ENCODE measurements around the gene KCNJ10.

KCNJ10 gene

DNA sequence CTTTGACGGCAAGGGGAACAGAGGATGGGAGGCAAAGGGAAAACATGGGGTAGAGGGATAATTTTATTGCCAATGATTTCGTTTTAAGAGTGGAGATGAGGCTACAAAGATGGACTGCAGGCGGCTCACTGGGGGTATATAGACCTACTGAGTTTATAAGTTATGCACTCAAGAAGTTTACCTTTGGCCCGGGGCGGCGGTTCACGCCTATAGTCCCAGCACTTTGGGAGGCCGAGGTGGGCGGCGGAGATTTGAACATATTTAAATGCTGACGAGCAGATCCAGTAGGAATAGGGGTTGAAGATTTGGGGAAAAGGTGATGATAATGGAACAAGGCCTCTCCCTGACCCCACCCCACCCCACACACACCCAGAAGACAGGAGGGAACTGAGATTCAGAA lies 107.8 kb downstream of the KCNJ10 start:
- no peak for DNase-seq (ENCODE audit: low spot score)

DNA sequence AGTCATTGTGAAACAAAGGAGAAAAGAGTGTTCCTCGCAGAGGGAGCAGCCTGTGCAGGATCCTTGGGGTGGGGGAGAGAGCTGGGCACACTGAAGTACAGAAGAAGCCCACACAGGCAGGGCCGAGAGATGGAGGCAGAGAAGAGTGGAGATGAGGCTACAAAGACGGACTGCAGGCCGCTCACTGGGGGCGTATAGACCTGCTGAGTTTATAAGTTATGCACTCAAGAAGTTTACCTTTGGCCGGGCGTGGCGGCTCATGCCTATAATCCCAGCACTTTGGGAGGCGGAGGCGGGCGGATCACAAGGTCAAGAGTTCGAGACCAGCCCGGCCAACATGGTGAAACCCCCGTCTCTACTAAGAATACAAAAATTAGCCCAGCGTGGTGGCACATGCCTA lies 108.3 kb downstream of the KCNJ10 start:
- no peak for DNase-seq (ENCODE audit: low spot score)

DNA sequence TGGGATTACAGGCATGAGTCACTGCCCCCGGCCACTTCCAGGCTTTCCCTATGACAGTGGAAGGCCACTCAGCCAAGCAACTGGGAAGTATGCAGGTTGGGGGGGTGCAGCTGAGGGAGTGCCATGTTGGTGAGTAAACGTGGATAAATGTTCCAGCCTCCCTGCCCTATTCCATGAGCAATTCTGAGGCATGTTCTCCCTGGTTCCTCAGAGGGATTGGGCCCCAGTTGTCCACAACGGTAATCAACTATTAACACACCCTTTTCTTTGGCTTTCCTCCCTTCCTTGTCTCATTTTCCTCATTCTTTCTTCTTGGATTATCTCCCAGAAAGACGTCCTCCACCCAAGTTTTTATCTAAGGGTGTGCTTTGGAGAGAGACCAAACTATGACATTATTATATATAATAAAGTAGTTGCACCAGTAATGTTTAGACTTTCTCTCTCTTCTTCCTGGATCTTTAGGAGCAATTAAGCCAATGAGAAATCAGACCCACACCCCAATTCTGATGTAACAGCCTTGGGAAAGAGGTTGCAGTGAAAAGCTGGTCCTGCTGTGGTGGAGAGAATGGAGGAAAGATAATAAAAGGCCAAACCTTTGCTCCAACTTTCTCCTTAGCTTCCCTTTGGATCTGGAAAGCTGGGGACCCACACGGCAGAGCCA lies 109.1 kb downstream of the KCNJ10 start:
- no peak for DNase-seq (ENCODE audit: low spot score)

DNA sequence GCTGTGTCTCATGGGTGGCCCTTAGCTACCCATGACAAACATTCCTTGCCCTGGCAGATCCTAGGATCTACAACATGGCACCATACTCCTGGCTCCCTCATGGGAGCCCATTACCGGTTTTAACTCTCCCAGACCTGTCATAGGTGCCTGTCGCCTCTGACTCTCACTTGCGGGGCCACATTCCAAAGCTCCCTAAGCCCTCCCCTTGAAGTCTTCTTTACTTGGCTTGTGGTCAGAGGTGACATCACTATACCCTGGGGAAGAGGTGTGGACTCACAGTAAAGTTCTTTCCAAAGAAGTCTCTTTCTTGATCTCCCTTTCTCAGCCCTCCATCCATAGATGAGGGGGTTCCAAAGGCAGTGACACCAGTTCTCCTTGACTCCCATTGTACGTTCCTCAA lies 110.5 kb downstream of the KCNJ10 start:
- DNase-seq (ENCODE audit: low spot score): no peak

DNA sequence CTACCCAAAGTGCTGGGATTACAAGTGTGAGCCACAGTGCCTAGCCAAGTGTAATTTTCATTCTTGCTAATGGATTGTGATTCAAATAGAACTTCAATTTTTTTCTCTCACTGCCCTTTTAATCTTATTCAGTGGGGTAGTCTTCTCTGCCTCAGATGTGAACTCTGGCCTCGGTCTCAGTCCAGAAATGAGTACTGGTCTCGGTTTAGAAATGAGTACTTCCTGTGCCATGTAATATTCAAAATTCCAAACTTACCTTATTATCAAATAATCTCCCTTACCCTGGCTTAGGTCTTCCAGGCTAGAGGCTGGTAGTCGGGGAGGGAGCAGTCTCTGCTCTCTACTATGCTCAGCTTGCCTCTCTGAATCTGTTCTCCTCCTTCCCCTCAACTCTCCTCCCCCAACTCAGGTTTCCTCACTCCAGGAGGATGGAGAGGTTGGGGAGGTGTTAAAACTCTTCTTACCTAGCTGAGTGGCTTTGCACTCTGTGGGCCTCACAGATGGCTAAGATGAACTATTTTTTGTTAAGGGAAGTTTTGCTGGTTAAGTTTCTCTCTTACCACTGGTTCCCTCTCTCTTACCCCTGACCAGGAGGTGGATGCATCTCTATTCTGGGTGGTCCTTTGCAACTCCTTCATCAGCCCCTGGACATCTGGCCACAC lies 111.1 kb downstream of the KCNJ10 start:
- no peak for DNase-seq (ENCODE audit: low spot score)

DNA sequence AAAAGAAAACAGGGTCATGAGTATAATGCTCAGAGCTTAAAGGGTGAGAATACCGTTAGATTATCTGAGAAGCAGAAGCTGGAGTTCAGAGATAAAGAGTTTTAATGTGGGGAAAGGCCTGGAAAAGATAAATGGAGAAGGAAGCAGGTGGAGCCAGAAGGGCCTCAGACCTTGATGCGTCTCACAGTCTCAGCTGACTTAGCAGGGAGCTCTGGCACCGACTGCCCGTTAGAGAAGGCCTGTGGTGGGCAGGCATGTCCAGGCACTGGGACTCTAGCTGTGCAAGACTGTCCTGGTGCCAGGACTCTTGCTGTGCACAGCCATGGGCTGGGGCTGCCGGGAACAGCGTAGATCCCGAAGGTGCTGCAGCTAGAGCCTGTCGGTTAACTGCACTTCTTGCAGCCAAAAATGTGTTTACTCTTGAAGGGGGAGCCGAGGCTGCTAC lies 112.1 kb downstream of the KCNJ10 start:
- DNase-seq (ENCODE audit: low spot score): no peak

DNA sequence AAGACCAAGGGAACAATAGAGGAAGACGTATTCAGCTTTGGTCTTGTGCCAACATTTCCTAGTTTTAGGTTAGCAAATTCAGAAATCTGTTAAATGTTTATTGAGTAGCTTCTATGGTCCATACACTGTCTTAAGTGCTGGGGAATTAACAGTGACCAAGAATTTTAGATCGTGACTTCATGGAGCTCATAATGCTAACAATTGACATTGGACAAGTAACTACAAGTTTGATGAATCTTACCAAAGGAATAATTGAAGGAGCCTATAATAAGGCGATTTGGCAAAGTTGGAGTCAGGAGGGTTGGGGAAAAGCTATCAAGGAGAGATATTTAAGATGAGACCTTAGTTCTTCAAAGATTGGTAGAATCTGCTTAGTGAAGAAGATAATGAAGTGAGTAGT lies 114.5 kb downstream of the KCNJ10 start:
- DNase-seq (ENCODE audit: low spot score): no peak

DNA sequence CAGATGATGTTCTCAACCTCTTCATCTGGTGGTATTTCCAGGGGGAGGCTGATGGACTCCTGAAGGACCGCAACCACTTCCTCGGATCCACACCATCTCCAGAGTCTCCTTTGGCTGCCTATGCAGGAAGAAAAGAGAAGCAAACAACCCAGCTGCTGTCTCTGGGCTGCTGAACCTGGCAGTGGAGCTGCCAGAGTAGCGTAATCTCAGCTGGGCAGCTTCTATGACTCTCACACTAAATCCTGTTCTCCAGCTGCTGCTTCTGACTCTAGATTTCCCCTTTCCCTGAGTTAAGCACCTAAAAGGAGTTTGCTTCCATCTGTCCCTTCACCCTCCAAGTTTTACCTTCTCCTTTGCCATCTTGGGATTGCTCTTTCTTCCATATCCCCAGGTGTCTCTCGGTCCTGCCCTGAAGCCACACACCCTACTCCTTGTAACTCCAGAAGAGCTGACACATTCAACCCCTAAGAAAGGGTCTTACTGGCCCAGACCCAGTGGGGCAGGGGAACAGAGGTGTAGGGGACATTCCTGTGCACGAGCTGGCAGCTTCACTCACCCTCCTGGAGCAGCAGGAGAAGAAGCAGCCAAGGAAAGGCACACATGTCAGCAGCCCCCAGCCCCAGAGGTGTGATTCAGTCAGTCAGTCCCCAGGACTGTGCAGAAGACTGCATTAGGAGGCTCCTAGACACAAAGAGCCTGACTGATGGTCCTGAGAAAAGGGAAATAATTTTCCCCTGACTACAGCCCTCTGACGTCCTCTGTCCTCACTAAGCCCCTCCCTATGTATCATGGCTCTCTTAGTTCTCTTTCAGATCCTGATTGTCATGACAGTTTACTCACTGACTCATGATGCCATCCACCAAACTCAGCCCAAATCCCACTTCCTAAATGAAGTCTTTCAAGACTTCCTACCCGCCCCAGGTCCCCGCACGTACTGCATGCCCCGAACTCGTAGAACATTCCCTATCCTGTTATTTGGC lies 116.1 kb downstream of the KCNJ10 start, which contains the start of gene SLAMF9:
TSS of gene SLAMF9 (minus strand) at position 702 of the 980 bp plus-strand sequence. CDS start at position 602, 100 bp downstream.
- DNase-seq (ENCODE audit: low spot score): no peak

DNA sequence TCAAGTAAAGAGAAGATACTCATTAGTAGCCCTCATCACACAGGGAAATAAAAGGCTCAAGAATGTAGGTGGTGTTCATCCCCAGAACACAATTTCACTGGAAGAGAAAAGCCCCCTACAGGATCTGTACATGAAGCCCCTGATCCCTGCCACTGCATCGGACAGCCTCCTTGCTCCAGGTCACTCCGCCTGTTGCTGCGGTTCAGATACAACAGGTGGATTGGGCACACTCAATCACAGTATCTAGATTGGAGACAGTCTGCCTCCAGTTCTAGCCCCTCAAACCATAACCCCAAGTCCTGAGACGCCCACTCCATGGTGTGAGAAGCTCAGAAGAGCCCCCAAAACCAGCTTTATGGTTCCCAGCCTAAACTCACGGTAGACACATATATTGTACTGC lies 117.0 kb downstream of the KCNJ10 start:
- no peak for DNase-seq (ENCODE audit: low spot score)

DNA sequence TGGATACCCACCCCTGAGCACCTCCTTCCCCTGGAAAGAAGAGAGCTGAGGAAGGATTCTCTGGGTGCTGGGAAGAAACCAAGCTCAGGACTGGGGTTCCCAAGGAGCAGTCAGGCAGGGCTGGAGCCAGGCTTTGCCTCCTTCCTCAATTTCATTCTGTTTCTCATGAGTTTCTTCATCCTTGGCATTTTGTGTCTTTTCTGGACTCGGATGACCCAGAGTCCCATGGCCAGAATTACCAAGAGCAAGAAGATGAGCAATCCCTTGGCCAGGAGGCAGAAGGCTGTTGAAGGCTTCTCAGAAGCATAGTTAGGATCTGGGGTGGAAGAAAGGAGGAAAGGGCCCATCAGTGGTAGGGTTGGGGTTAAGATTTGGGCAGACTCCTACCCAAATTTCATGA lies 118.4 kb downstream of the KCNJ10 start:
- DNase-seq (ENCODE audit: low spot score): no peak

DNA sequence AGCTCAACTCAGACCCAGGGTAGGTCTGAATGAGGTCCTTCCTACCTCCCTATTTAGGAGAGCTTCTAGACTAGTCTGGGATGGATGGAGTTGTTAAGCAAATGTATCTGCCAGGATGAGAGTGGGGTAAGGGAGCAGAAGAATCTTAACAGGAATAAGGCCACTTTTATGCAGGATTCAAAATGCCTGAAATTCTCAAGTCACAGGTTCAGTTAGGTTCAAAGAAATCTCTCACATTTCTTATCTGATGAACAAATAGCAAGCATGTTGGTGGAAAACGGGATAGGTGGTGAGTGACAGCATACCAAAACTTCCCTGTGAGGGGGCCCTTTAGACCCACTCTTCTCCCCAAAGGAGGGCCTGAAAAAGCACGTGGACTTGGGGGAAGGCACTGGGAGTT lies 118.9 kb downstream of the KCNJ10 start:
- DNase-seq (ENCODE audit: low spot score): no peak

DNA sequence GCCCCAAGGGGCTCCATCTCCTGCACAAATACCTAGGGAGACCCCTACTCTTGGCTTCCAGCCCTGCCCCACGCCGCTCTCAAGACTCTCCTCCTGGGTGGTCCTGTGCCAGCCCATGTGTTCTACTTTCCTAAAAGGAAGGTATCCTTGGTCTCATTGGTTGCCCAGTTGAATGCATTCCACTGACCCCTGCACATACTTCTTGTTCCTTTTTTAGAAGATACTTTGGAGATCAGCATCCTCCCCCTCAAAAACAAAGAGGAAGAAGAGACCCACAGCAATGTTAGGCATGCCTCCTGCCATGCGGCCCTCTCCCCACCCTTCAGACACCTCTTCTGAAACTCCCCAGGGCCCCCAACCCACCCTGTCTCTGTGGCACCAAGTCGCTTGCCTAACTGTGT lies 120.0 kb downstream of the KCNJ10 start:
- DNase-seq (ENCODE audit: low spot score): no peak

DNA sequence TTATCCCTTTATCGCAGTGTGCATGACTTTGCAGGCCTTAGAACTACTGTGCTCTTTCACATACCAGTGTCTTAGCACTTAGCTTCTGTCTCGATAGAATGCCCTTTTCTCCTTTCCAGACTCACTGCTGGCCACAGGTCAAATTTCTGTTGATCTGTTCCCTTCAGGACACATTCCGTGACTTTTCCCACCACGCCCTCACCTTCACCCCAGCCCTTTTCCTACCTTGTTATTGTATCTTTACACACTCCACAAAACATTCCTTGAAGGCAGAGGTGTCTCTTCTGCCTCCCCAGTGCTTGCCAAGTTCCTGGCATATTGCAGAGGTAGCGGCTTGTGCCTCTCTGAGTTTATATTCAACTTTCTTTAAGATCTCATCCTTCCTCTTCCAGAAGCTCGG lies 120.8 kb downstream of the KCNJ10 start:
- DNase-seq (ENCODE audit: low spot score): no peak

Measured in NAMALWA (cell line).